ENCODE measurements around the gene GABRB2.
"Not testable (repeated sequence)": the region's sequence is repeated elsewhere in the genome, so short reads cannot be mapped to it uniquely, and the experiment has no call there.

Gene GABRB2

DNA sequence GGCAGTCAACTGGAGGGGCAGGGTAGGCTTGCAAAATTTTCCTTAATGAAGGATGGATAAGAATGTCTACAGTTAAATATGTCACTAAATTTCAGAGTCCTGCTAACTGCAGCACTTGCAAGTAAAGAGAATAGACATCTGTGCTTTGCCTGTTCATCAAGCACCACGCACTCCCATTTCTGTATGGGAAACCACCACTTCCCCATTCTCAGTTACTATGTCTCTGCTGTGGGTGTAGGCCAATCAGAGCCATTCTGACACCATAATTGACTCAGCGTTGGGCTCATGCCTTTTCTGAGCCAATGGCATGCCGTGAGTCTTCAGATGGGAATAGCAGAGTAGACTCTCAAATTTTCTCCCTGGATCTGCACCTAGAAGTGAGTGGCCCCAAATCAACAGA lies 247.5 kb downstream of the GABRB2 start:
- DNase-seq (ENCODE audit: low read depth), result no peak

DNA sequence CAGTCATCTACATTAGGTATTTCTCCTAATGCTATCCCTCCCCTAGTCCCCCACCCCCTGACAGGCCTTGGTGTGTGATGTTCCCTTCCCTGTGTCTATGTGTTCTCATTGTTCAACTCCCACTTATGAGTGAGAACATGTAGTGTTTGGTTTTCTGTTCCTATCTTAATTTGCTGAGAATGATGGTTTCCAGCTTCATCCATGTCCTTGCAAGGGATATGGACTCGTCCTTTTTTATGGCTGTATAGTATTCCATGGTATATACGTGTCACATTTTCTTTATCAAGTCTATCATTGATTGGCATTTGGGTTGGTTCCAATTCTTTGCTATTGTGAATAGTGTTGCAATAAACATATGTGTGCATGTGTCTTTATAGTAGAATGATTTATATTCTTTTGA lies 249.1 kb downstream of the GABRB2 start:
- DNase-seq (ENCODE audit: low read depth), result not testable (repeated sequence)

DNA sequence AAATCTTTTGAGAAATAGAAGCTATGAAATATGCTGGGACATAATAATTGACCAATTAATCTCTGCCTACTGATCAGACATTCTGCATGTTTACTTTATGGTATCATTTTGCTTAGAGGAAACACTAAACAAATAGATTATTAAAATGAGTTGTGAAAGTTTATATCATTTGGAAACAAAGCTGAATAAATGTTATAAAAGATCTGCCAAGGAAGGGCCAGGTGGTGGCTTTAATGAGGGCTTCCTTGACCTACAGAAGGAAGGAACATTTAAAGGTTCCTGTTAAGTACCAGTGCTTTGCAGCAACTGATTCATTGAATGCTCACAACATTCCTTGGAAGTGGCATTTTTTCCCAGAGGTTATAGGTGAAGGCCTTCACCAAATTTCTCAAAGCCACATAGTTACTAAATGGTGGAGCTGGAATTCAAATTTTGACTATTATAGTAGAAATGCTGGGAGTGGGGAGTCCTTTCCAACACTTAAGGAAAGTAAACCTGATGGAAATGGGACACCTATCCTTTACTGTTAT lies 250.7 kb downstream of the GABRB2 start:
- no peak for DNase-seq (ENCODE audit: low read depth)

DNA sequence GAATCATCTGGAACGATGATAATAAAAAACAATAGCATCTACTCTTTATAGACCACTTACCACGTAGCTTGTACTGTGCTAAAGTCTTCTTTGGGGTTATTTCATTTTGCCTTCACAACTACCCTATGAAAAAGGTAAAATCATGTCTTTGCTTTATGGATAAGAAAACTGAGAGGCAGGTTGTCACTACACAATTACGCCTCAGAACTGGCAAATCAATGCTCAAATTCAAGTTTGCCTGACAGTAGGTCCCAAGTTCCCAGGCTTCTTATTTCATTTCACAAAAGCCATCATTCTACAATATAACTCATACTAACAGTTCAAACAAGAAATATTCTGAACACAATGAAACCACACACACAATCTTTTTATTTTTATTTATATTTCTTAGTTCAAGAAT lies 258.5 kb downstream of the GABRB2 start:
- no peak for DNase-seq (ENCODE audit: low read depth)

DNA sequence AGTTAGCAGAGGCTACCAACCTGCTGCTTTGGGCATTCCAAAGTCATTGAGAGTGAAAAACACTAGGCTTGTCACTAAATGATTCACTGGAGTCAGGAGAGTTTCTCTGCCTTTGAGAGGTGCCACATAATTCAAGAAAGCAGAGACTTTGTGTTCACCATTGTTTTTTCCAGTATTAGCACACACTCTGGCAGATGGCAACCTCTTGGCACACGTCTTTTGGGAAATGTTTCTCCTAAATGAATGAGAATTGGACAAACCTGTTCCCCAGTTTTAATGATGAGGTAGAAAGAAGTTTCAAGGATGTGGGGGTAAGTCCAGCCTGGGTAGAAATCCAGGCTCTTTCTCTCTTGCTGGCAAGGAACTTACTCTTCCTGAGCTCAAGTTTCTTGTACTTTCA lies 259.1 kb downstream of the GABRB2 start:
- DNase-seq (ENCODE audit: low read depth), result no peak

DNA sequence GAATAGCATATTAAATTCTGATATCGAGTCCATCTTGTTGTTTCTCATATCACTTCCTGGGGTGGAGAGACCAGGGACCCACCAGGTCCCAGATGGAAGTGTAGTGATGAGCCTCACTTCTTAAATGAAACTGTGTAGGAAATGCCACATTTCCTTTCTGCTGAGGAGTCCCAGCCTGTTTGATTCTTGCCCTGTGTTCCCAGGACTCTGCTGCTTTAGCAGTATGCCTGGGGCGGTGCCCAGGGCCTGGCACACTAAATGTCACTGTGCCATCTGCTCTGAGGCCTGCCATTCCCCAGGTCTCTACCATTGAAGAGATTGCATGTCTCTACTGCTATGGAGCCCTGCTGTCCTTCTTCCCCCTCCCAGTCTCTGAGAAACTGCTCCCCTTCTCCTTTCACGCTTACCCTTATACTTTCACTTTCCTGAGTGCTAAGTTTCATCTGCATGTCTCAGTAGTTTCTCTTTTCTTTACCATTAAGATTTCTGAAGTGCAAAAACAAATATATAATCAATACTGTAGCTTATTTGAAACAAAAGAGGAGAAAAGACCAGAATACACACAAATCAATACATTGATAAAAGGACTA lies 260.4 kb downstream of the GABRB2 start:
- DNase-seq (ENCODE audit: low read depth), result no peak

DNA sequence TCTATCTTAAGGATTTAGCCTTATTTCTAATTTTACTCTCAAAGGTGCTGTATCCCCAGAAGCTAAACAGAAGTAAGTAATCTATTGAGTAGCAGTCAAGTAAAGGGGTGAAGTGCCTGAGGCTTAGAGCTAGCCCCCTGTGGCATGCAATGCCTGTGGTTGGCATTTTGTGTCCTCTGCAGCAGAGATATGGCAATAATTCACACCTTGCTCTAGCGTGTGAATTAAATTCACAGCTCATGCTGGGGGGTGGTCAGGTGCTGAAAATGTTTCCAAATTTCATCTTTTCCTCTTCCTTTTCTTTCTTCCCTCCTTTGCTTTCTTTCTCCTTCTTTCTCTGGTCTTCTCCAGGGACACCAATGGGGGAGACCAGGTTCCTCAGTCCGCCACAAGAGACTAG lies 262.1 kb downstream of the GABRB2 start:
- no peak for DNase-seq (ENCODE audit: low read depth)

DNA sequence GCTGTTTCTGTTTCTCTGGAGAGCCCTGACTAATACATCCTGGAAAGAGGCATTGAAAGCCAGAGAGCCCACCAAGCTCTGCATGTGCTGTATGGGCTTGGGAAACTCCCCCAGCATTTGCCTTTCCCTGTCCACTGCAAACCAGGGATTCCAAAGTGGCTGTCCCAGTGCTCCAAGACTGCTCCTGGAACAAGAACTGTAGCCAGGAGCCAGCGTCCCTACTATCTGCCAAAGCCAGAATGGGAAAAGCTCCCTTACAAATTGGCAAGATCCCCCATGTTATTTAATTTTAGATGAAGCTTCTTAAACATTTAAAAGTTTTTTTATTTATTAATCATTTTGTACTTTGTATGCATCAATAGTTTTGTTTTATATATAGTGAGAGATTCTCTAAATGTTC lies 263.2 kb downstream of the GABRB2 start:
- no peak for DNase-seq (ENCODE audit: low read depth)

DNA sequence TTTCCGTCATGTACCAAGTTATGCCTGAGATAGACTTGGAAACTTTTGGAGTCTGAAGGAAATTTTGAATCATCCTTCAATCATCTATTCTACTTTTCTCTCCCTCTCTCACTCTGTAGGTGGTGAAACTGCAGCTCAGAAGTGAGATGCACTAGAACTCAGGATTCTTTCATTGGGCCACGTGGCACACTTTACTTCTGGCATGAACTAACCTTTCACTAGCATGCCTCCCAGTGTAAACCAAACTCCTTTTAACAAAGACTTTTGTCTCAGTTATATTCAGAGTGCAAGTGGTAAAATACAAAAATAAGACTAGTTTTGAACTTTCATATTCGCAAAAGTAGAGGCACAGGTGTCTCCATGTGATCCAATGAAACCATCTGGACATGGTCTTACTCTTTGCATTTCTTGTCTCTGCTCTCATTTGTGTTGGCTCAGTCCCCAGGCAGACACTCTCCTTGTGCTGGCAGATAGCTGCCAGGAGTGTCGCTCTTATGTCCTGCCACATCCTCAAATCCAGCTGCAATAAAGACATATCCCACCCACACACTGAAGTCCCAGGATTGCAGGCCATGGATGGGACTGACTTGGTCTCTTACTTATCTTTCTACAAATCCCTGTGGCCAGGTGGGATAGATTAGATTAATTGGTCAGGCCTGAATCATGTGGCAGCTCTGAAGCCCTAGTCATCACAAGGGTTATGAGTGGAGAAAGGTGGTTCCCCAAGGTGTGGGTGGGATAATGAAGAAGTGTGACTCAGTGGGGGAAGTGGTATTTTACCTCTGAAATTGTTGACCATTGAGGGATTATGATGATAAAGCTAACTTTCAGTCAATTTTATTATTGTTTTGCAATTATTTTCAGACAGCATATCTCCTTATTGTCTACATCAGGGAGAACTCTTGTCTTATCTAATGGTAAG lies 267.5 kb downstream of the GABRB2 start:
- no peak for DNase-seq (ENCODE audit: low read depth)

DNA sequence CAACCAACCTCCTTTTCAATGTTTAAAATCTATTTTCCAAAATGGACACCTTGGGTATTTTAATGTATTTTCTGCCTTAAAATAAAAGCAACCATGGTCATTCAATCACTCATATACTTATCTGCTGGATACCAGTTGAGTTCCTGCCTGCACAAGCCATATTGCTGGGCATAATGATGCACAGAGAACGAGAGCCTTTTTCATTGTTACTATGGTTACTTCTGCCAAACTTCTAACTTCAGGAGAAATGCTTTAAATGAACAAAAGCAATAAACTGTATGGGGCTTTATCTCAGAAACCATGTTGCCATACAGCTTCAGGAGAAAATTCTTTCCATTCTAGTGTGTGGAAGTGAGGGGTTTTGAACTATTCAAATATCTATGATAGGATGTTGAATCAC lies 269.5 kb downstream of the GABRB2 start:
- no peak for DNase-seq (ENCODE audit: low read depth)

DNA sequence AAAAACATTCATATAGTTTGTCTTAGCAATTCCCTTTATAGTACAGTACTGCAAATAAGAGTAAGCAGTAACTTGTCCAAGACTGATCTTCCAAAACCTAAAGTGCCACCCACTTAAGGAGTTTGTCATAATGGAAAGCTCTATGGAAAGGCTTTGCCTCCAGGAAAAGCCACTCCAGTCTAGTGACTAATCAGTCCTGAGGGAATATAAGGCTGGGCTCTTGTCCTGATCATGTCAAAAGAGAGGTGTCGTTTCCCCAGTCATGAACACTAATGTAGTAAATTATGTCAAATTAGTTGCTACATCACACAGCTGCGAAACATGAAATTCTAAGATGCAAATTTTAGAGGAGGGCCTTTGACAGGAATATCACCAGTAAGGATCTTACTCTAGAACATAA lies 271.6 kb downstream of the GABRB2 start:
- DNase-seq (ENCODE audit: low read depth), result no peak

DNA sequence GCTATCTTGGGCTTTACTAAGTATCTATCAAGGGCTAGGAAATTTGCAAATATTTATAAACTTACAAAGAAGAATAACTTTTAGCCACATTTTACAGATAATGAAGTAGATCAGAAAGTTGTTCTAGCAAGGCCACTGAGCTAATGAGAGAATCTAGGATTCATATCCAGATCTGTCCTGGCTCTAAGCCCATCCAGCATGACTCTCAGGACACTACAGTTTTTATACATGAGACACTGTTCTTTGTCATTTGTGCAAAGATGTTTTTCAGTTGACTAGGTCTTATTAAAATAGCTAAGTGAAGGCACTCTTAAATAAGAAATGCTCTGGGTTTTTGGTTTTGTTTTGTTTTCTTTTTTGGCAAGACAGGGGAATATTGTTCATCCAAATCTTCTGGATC lies 273.1 kb downstream of the GABRB2 start:
- no peak for DNase-seq (ENCODE audit: low read depth)

DNA sequence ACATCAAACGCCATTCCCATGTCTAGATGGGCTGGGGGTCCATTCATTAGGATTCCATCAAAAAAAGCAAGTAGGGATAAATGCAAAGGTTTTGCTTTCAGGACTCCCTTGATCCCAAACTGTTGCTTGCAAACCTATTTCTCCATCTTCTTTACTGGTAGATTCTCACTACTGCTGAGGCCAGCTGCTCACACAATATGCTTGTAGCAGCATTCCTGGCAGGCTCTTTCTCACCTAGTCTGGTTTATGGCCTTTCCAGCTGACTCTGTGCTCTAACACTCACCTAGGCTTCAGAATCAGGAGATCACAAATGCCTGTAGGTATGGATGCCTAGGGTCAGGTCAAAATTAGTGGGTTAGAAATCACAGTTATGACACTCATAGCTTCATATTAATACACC lies 274.7 kb downstream of the GABRB2 start:
- DNase-seq (ENCODE audit: low read depth), result no peak

DNA sequence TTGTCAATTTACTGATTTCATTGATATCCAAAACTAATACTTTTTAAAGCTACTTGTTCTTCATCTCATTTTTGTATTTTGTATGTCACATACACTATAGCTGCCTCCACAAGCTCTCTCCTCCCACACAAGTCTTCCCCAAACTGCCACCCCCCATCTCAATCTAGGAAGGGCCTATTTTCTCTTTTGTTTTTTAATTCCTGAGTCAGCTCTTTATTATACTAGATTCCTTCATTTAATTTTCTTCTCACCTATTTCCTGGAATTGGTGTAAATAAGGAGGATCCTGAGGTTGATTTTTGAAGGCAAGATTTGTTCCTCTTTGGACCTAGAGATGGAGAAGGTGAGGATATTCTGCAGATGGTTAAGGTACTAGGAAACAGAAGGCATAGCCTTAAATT lies 277.4 kb downstream of the GABRB2 start:
- no peak for DNase-seq (ENCODE audit: low read depth)

DNA sequence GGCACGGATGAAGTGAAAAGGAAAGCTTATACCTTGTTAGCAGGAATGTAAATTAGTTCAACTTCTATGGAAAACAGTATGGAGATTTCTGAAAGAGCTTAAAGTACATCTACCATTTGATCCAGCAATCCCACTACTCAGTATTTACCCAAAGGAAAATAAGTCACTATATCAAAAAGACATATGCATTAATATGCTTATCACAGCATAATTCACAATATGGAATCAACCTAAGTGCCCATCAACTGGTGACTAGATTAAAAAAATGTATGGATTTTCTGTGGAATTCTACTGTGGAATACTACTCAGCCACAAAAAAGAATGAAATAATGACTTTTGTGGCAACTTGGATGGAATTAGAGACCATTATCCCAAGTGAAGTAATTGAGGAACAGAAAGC lies 279.6 kb downstream of the GABRB2 start:
- DNase-seq (ENCODE audit: low read depth), result no peak

DNA sequence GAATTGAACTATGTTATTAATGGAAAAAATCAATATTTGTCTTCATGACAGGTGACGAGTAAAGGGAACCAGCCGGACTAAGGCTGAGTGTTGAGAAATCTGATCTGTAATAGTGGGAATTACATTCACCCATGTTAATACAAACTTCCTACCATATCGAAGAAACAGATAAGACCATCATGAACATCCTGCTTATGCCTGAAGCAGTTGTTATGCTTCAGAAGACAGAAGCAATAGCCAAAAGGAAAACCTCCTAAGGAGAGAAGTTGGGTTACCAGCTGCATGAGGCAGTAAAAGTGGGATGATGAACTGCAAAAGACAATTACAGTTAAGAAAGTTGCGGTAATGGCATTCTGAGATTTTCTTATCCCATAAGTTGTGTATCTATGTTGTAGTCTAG lies 281.5 kb downstream of the GABRB2 start:
- no peak for DNase-seq (ENCODE audit: low read depth)

DNA sequence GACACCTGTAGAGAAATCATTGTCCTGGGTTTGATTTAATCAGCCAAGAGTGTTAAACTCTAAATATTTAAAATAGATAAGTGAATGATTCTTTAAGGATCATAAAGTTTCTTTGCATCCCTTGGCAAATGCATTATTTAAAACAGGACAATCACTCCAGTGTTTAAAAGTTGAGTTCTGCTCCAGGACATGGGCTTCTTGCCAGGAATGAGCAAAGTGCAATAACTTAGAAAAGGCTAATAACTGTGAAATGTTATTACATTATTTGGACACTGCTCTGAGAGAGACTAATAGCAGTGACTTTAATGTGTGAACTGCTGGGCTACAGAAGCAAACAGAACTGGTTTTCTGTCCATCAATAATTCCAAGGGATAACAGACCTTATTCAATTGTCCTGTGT lies 283.3 kb downstream of the GABRB2 start:
- no peak for DNase-seq (ENCODE audit: low read depth)

DNA sequence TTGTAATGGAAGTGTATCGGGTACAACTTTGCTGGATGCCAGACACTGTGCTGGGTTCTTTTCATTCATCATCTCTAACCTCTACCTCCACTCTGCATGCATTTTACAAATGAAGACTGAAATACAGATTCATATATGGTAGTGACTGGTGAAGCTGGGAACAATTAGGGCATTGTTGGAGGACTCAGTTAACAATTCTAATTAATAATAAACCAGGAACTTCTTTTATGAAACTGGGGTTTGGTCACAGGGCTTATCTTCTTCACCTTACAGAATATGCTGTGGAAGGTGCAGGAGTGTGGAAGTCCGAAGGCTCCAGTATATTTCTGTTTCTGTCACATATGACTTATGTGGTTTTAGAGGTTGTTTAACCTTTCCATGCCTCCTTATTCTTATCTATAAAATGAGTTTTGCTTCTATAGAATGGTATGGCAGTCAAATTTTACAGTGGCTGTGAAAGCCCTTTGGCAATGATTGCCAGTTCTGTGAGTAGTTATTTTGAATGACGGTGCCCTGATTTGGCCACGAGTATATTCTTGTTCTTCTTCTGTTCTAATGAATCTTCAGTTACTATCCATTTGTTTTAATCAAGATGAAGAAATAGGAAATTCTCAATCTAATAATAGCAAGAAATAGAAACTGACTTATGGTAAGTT lies 284.7 kb downstream of the GABRB2 start:
- DNase-seq (ENCODE audit: low read depth), result no peak

DNA sequence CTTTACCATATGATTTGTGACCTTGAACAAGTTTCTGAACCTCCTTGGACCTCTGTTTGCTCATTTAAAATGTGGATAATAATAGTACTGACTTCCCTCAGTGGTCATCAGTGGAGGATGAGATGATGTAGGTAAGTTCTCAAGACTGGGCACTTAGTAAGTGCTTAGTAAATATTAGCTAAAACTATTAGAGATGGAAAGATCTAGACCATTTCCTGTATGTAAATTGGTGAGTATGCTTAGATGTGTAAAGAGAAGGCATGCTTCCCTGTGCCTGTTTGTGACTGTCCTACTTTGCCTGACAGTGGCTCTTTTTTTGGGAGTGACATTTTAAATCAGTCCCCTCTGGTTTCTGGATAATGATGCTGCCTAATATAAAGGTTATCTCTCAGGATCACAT lies 288.1 kb downstream of the GABRB2 start:
- no peak for DNase-seq (ENCODE audit: low read depth)

DNA sequence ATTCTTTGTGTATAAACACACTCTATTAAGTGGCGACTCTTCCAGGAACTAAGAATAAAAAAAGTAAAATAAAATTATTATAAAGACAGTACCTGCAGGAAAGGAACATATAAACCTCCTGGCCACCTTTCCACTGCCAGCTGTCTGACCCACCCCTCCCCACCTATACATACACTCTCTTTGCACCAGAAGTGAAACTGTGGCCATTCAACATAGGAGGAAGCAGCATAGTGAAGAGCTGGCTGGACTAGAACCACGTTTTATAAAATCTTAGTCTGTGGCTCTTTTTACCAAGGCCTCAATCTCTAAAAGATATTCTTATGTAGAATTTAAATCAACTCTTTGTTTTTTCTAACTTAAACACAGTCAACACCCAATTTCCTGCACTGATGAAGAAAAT lies 289.6 kb downstream of the GABRB2 start:
- DNase-seq (ENCODE audit: low read depth), result no peak

DNA sequence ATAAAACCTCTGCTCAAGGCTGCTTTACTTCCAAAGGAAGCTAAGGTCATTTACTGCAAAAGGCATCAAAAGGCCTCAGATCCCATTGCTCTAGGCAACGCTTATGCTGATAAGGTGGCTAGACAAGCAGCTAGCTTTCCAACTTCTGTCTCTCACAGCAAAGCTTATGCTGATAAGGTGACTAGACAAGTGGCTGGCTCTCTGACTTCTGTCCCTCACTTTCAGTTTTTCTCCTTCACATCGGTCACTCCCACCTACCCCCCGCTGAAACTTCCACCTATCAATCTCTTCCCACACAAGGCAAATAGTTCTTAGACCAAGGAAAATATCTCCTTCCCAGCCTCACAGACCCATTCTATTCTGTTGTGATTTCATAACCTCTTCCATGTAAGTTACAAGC lies 293.6 kb downstream of the GABRB2 start:
- not testable (repeated sequence) for DNase-seq (ENCODE audit: low read depth)

DNA sequence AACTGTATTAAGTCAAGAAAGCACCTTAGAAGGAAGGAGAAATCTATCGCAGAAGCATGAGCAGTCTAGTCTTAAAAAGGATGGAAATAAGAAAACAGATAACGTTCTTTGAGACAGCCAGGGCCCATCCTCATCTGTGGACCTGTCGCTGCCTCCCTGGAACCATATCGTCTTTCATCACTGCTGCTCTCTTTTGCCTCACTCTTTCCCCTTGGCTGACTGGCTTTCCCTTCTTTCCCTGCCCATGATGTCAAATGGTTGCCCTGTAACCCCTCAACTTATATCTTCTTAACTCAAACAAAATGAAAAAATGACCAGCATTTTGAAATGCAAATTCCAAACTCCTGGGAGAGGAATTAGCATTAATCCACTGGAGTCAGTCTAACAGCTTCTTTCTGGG lies 299.8 kb downstream of the GABRB2 start:
- no peak for DNase-seq (ENCODE audit: low read depth)

DNA sequence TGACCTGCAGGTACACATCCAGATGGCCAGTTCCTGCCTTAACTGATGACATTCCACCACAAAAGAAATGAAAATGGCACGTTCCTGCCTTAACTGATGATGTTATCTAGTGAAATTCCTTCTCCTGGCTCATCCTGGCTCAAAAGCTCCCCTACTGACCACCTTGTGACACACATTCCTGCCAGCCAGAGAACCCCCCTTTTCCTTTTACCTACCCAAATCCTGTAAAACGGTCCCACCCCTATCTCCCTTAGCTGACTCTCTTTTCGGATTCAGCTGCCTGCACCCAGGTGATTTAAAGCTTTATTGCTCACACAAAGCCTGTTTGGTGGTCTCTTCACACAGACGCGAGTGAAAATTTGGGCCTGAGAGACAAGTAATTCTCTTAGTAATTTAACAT lies 300.7 kb downstream of the GABRB2 start:
- not testable (repeated sequence) for DNase-seq (ENCODE audit: low read depth)
